Fibroblast of lung (primary cell): Measurements from ENCODE around the gene GRID1.

Experiments used
- EZH2 ChIP-seq: IDR thresholded peaks from 2 replicates; pipeline ENCODE4 v1.5.1; 2012; ENCODE audit warnings: low read length, control low read depth, mild to moderate bottlenecking; ENCODE audit errors: missing control alignments
- TF ChIP-seq, protein P1 (sequence below), 2 donors: IDR thresholded peaks in 1 of 2; conservative IDR thresholded peaks in 1 of 2; 1 replicate in 1 of 2; 2 replicates in 1 of 2; pipeline ENCODE4 v1.5.1; 2011 to 2012; ENCODE audit warnings: low read length in 2 of 2, control low read depth in 1 of 2, inconsistent platforms in 1 of 2, low read depth in 1 of 2, mild to moderate bottlenecking in 1 of 2

DNA sequence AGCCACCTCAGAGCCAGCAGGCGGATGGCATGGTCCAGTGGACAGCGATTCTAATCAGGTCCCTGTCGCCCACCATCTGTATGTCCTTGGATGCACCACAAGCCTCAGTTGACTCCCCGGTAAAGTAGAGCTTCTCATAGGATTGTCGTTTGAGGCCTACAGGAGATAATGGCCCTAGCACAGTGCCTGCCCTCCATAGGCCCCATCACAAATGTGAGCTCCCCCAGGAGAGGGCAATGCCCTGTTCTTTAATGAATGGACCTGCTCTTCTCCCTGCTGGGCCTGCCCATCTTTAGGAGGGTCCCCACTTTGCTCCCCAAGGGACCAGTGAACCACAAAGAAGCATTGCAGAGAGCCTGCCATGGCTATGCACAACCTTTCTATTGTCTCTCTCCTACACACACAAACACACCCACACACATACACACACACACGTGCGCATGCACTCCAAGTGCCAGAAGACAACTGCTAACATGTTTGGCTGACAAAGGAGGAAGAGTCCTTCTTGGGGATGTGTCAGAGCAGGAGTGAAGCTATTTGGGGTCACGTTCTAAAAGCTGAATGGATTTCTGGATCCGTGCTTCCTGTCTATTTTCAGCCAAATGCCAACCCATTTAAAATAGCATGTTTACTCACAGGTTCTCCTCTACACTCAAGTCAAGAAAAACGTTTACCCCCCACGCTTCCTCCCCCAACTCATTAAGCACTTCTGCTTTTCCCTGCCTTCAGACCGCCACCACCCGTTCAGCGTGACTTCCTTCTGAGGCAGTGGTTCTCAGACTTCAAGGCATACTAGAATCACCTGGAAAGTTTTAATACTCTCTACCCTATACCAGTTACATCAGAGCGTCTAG, 196.1 kb downstream of the GRID1 start:
- TF ChIP-seq, protein P1, sequence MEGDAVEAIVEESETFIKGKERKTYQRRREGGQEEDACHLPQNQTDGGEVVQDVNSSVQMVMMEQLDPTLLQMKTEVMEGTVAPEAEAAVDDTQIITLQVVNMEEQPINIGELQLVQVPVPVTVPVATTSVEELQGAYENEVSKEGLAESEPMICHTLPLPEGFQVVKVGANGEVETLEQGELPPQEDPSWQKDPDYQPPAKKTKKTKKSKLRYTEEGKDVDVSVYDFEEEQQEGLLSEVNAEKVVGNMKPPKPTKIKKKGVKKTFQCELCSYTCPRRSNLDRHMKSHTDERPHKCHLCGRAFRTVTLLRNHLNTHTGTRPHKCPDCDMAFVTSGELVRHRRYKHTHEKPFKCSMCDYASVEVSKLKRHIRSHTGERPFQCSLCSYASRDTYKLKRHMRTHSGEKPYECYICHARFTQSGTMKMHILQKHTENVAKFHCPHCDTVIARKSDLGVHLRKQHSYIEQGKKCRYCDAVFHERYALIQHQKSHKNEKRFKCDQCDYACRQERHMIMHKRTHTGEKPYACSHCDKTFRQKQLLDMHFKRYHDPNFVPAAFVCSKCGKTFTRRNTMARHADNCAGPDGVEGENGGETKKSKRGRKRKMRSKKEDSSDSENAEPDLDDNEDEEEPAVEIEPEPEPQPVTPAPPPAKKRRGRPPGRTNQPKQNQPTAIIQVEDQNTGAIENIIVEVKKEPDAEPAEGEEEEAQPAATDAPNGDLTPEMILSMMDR (conservative IDR thresholded peaks at IDR 0.05 in 1 of 2, IDR thresholded peaks at IDR 0.05 in 1 of 2; ENCODE audit: low read depth in 1 of 2, low read length in 2 of 2), result no peak
- TF ChIP-seq EZH2, result no peak
